ENCODE results near the gene DGAT2. TPM values are rescaled to one million over a fixed set of nuclear protein-coding genes. Genes with fewer than 3 reads are reported as not detected.
A peak's percentile ranks its signal among the peaks of the same experiment; 100 is the strongest.

Gene DGAT2
- total and polyA plus RNA-seq, 2 donors from 2014 or later, result 1.4 to 7.0 TPM

DNA sequence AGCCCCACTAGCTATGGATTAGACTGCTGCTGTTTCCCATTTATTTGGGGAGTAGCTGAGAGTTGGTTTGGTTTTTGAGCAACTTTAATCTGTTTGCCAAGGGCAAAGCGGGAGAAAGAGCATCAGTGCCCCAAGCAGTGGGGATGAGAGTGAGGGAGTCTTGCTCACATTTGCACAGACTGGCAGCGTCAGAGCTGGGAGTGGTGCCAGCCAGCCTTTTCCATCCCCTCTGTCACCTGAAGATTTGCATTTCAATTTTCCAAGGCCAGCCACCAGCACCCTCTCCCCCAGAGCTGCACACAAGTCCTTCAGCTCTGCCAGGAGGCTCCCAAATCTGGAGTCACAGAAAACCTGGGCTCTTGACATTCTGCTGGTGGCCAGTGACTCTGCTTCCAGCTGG is 25.4 kb downstream of the DGAT2 start:
- peaks cover 0 to 4% (median 0%) of the 10 kb centered on the region in 3 donors for H3K4me1 ChIP-seq (ENCODE audit: control insufficient read depth in 2 of 3, insufficient read depth in 2 of 3, low read depth in 1 of 3, low read length in 3 of 3)
- no peak overlapping the region for H3K27ac ChIP-seq (ENCODE audit: low read depth in 2 of 2, low read length in 2 of 2)
- no peaks in the 10 kb centered on the region for H3K27me3 ChIP-seq (ENCODE audit: control insufficient read depth, insufficient read depth, low read length)
- no peaks in the 10 kb centered on the region for H3K9me3 ChIP-seq (ENCODE audit: control insufficient read depth in 2 of 3, insufficient read depth in 1 of 3, low read length in 3 of 3)
- intact Hi-C loops (cut with DNase I), result no loop called here
- H3K9ac ChIP-seq (ENCODE audit: low read length in 3 of 3), result no peak overlapping the region
- no peak overlapping the region for H3K4me3 ChIP-seq (ENCODE audit: low read length in 3 of 3)
- H3K36me3 ChIP-seq (ENCODE audit: control insufficient read depth in 2 of 3, insufficient read depth in 3 of 3, low read length in 3 of 3), result no peaks in the 10 kb centered on the region
- no peak for FAIRE-seq
- TF ChIP-seq, protein P1, sequence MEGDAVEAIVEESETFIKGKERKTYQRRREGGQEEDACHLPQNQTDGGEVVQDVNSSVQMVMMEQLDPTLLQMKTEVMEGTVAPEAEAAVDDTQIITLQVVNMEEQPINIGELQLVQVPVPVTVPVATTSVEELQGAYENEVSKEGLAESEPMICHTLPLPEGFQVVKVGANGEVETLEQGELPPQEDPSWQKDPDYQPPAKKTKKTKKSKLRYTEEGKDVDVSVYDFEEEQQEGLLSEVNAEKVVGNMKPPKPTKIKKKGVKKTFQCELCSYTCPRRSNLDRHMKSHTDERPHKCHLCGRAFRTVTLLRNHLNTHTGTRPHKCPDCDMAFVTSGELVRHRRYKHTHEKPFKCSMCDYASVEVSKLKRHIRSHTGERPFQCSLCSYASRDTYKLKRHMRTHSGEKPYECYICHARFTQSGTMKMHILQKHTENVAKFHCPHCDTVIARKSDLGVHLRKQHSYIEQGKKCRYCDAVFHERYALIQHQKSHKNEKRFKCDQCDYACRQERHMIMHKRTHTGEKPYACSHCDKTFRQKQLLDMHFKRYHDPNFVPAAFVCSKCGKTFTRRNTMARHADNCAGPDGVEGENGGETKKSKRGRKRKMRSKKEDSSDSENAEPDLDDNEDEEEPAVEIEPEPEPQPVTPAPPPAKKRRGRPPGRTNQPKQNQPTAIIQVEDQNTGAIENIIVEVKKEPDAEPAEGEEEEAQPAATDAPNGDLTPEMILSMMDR (IDR thresholded peaks at IDR 0.05; ENCODE audit: borderline replicate concordance, extremely low read depth, insufficient read depth), result no peak
- peak in 1 of 5 donors; percentile 36 for DNase-seq

DNA sequence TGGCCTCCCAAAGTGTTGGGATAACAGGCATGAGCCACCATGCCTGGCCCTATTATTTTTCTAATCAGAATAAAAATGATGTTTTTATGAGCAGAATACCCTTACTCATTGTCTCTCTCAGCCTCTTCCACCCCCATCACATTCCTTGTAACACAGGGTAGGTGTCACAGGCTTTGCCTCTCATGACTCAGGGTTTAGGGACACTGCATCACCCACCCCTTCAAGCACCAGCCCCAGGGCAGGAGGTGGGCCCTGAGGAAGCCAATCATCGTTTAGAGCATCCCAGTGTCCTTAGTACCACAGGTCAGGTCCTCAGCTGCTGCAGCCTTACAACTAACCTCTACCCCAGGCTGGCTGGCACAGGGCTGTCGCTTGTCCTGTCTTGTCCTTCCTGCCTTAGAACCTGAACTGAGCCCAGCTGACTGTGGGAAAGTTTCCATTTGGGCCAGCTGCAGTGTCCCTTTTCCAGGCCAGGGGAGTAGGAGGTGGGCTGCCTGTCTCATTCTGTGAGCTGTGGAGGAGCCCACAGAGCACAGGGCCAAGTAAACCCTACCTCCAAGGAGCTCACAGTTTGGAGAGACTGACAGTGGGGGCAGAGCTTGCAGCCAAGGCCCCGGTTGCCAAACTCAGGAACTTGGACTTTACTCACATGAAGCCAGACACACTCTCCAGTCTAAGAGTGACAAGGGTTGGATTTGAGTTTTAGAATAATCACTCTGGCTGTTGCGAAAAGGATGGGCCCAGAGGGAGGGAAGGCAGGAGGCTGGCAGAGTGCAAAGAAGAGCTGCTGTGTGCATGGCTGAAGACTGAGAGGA is 26.9 kb downstream of the DGAT2 start:
- Histone ChIP-seq H3K9ac (ENCODE audit: low read length in 3 of 3) (no peak overlapping the region), H3K4me1 (ENCODE audit: control insufficient read depth in 2 of 3, insufficient read depth in 2 of 3, low read depth in 1 of 3, low read length in 3 of 3) (peaks cover 0 to 4% (median 0%) of the 10 kb centered on the region in 3 donors), H3K36me3 (ENCODE audit: control insufficient read depth in 2 of 3, insufficient read depth in 3 of 3, low read length in 3 of 3) (no peaks in the 10 kb centered on the region), H3K27ac (ENCODE audit: low read depth in 2 of 2, low read length in 2 of 2) (no peak overlapping the region), H3K4me3 (ENCODE audit: low read length in 3 of 3) (no peak overlapping the region), H3K9me3 (ENCODE audit: control insufficient read depth in 2 of 3, insufficient read depth in 1 of 3, low read length in 3 of 3) (no peaks in the 10 kb centered on the region), H3K27me3 (ENCODE audit: control insufficient read depth, insufficient read depth, low read length) (no peaks in the 10 kb centered on the region)
- intact Hi-C loops (cut with DNase I), result no loop called here
- FAIRE-seq, result no peak
- DNase-seq, result peak in 1 of 5 donors; percentile 10
- TF ChIP-seq, protein P1 (IDR thresholded peaks at IDR 0.05; ENCODE audit: borderline replicate concordance, extremely low read depth, insufficient read depth), result no peak

DNA sequence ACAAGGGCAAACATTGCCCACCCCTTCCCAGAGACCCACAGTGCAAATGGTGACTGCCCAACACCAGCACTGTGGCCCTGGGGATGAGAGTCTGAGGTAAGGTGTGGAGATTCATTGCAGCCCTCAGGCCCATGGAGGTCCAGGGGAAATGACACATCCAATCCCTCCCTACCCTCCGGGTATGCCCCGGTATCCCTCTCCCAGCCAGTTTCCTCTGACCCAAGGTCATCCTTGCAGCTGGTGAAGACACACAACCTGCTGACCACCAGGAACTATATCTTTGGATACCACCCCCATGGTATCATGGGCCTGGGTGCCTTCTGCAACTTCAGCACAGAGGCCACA is 27.5 kb downstream of the DGAT2 start:
- Histone ChIP-seq H3K36me3 (ENCODE audit: control insufficient read depth in 2 of 3, insufficient read depth in 3 of 3, low read length in 3 of 3) (no peaks in the 10 kb centered on the region), H3K9me3 (ENCODE audit: control insufficient read depth in 2 of 3, insufficient read depth in 1 of 3, low read length in 3 of 3) (no peaks in the 10 kb centered on the region), H3K27me3 (ENCODE audit: control insufficient read depth, insufficient read depth, low read length) (no peaks in the 10 kb centered on the region), H3K4me1 (ENCODE audit: control insufficient read depth in 2 of 3, insufficient read depth in 2 of 3, low read depth in 1 of 3, low read length in 3 of 3) (peaks cover 0 to 4% (median 0%) of the 10 kb centered on the region in 3 donors), H3K27ac (ENCODE audit: low read depth in 2 of 2, low read length in 2 of 2) (no peak overlapping the region), H3K4me3 (ENCODE audit: low read length in 3 of 3) (no peak overlapping the region), H3K9ac (ENCODE audit: low read length in 3 of 3) (no peak overlapping the region)
- intact Hi-C loops (cut with DNase I), result no loop called here
- FAIRE-seq, result no peak
- DNase-seq, result peak in 1 of 5 donors; percentile 15
- TF ChIP-seq, protein P1 (IDR thresholded peaks at IDR 0.05; ENCODE audit: borderline replicate concordance, extremely low read depth, insufficient read depth), result no peak

All from kidney (tissue), 14 donors.